ENCODE results near the gene NINL. TPM values are rescaled to one million over a fixed set of nuclear protein-coding genes. Genes with fewer than 3 reads are reported as not detected.

Gene NINL
- total RNA-seq, 4 donors from 2014 or later: 3.1 to 9.7 (median 5.7) TPM

DNA sequence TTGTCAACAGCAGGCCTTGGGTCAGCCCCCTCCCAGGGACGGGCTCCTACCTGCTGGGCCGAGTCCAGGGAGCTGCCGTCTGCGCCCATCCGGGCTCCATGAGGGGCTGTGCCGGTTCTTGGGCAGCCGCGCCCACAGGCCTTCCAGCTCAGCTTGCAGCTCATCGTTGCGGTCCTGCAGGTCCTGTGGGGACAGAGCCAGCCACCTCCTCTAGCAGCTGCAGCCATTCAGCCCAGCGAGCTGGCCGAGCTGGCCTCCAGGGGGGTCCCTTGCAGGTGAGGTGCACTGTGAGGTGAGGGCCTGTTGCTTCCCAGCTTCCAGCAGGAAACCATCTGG is 103.4 kb downstream of the NINL start:
- 87 to 94% methylated on average over 7 to 11 of the region's 12 CpGs for WGBS, 2 donors (ENCODE audit: low coverage in 1 of 2)
- no peaks in the 10 kb centered on the region for H3K9me3 ChIP-seq
- no peak for TF ChIP-seq POLR2AphosphoS5 (IDR thresholded peaks at IDR 0.05)
- no peak overlapping the region for H3K4me3 ChIP-seq
- H3K4me1 ChIP-seq: no peaks in the 10 kb centered on the region
- no peaks in the 10 kb centered on the region for H3K36me3 ChIP-seq
- in situ Hi-C loops (cut with MboI; ENCODE audit: low pct_ligation_motif_present in 1 of 4, low pct_unique_long_range_greater_than_20kb in 1 of 4, low sequenced_read_pairs in 3 of 4): no loop called here
- intact Hi-C loops (cut with DNase I; ENCODE audit: low total_unique reads): no loop called here
- no peak for DNase-seq
- H3K27ac ChIP-seq: no peak overlapping the region
- H3K27me3 ChIP-seq: no peaks in the 10 kb centered on the region

DNA sequence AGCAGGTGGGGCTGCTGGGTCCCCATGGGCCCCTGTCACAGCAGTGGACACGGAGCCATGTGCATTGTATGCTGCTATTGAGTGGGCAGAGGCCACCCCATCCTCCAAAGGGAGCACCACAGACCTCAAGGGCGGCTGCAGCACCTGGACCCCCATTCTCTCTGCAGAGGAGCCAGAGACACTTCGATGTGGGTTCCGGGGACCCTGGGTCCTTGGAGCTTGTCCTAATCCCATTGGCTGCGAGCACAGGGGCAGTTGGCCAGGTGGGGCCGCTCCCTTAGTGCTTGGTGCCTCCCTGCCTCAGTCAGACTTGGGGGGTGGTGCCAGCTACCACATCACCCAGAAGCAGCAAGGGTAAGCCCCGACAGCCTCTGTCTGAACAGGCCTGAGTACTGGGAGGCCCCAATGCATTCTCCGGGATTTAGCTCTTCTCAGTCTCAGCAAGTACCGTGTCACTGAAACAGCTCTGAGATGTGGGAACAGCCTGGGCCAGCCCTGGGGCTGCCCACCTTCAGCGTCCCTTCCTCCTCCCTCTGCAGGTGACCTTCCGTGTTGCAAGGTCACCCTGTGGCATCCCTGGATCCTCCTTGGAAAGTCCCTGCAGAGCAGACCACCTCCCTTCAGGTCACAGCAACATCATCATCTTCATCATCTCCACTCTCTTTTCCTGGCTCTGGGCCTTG is 104.0 kb downstream of the NINL start:
- no peaks in the 10 kb centered on the region for H3K4me1 ChIP-seq
- H3K36me3 ChIP-seq: no peaks in the 10 kb centered on the region
- no peak overlapping the region for H3K27ac ChIP-seq
- no peak overlapping the region for H3K4me3 ChIP-seq
- TF ChIP-seq POLR2A (IDR thresholded peaks at IDR 0.05) (no peak), EP300 (IDR thresholded peaks at IDR 0.05; ENCODE audit: low read depth) (no peak), POLR2AphosphoS5 (IDR thresholded peaks at IDR 0.05) (no peak)
- TF ChIP-seq, protein P1, sequence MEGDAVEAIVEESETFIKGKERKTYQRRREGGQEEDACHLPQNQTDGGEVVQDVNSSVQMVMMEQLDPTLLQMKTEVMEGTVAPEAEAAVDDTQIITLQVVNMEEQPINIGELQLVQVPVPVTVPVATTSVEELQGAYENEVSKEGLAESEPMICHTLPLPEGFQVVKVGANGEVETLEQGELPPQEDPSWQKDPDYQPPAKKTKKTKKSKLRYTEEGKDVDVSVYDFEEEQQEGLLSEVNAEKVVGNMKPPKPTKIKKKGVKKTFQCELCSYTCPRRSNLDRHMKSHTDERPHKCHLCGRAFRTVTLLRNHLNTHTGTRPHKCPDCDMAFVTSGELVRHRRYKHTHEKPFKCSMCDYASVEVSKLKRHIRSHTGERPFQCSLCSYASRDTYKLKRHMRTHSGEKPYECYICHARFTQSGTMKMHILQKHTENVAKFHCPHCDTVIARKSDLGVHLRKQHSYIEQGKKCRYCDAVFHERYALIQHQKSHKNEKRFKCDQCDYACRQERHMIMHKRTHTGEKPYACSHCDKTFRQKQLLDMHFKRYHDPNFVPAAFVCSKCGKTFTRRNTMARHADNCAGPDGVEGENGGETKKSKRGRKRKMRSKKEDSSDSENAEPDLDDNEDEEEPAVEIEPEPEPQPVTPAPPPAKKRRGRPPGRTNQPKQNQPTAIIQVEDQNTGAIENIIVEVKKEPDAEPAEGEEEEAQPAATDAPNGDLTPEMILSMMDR (IDR thresholded peaks at IDR 0.05): no peak
- intact Hi-C loops (cut with DNase I; ENCODE audit: low total_unique reads) (no loop called here), in situ Hi-C loops (cut with MboI; ENCODE audit: low pct_ligation_motif_present in 1 of 4, low pct_unique_long_range_greater_than_20kb in 1 of 4, low sequenced_read_pairs in 3 of 4) (no loop called here)
- H3K9me3 ChIP-seq: no peaks in the 10 kb centered on the region
- DNase-seq: no peak
- WGBS, 2 donors (ENCODE audit: low coverage in 1 of 2): 94% methylated on average over 10 of the region's 11 CpGs; no CpG with 5 or more reads in 1 of the 2 donors
- H3K27me3 ChIP-seq: no peaks in the 10 kb centered on the region

- Histone ChIP-seq H3K4me1 (no peaks in the 10 kb centered on the region), H3K36me3 (no peaks in the 10 kb centered on the region), H3K9me3 (no peaks in the 10 kb centered on the region), H3K27ac (no peak overlapping the region), H3K4me3 (no peak overlapping the region), H3K27me3 (no peaks in the 10 kb centered on the region)
- no peak for DNase-seq
- in situ Hi-C loops (cut with MboI; ENCODE audit: low pct_ligation_motif_present in 1 of 4, low pct_unique_long_range_greater_than_20kb in 1 of 4, low sequenced_read_pairs in 3 of 4): no loop called here
- intact Hi-C loops (cut with DNase I; ENCODE audit: low total_unique reads): no loop called here
- whole genome bisulfite sequencing, 2 donors (ENCODE audit: low coverage in 1 of 2): 90% methylated on average over 9 of the region's 9 CpGs; no CpG with 5 or more reads in 1 of the 2 donors
- TF ChIP-seq POLR2AphosphoS5 (IDR thresholded peaks at IDR 0.05) (no peak), POLR2A (IDR thresholded peaks at IDR 0.05) (no peak), EP300 (IDR thresholded peaks at IDR 0.05; ENCODE audit: low read depth) (no peak)
- TF ChIP-seq, protein P1 (IDR thresholded peaks at IDR 0.05): no peak
Measured at GRCh38 chr20:25480797-25481196, 104.5 kb downstream of the NINL start.

DNA sequence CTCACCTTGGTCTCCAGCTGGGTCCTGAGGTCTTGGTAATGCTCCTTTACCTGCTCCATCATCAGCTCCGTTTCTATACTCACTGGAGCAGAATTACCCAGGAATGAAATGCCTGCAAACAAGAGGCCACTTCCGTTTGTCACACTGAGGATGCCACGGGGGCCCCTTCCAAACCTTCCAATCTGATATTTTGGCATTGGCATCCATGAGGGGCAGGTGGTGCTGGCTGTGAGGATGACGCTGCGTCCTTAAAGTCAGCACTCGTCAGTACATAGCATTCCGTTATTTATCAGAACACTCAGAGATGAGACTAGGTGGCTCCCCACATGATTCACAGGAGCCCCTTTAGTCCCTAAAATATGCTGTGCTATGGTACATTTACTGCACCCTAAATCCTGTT is 105.2 kb downstream of the NINL start:
- Histone ChIP-seq H3K27me3 (no peaks in the 10 kb centered on the region), H3K4me3 (no peak overlapping the region), H3K36me3 (no peaks in the 10 kb centered on the region), H3K9me3 (no peaks in the 10 kb centered on the region), H3K27ac (no peak overlapping the region), H3K4me1 (no peaks in the 10 kb centered on the region)
- in situ Hi-C loops (cut with MboI; ENCODE audit: low pct_ligation_motif_present in 1 of 4, low pct_unique_long_range_greater_than_20kb in 1 of 4, low sequenced_read_pairs in 3 of 4) (no loop called here), intact Hi-C loops (cut with DNase I; ENCODE audit: low total_unique reads) (no loop called here)
- TF ChIP-seq, protein P1 (IDR thresholded peaks at IDR 0.05): no peak
- TF ChIP-seq EP300 (IDR thresholded peaks at IDR 0.05; ENCODE audit: low read depth): no peak
- no peak for TF ChIP-seq POLR2A (IDR thresholded peaks at IDR 0.05)
- no peak for TF ChIP-seq POLR2AphosphoS5 (IDR thresholded peaks at IDR 0.05)
- WGBS, 2 donors (ENCODE audit: low coverage in 1 of 2): 89 to 100% methylated on average over 5 to 7 of the region's 7 CpGs
- DNase-seq: no peak

- Histone ChIP-seq H3K27ac (no peak overlapping the region), H3K9me3 (no peaks in the 10 kb centered on the region), H3K27me3 (no peaks in the 10 kb centered on the region), H3K36me3 (no peaks in the 10 kb centered on the region), H3K4me3 (no peak overlapping the region), H3K4me1 (no peaks in the 10 kb centered on the region)
- WGBS, 2 donors (ENCODE audit: low coverage in 1 of 2): 92% methylated on average over 5 of the region's 5 CpGs; no CpG with 5 or more reads in 1 of the 2 donors
- DNase-seq: no peak
- TF ChIP-seq, protein P1 (IDR thresholded peaks at IDR 0.05): no peak
- no peak for TF ChIP-seq POLR2AphosphoS5 (IDR thresholded peaks at IDR 0.05)
- no peak for TF ChIP-seq POLR2A (IDR thresholded peaks at IDR 0.05)
- no peak for TF ChIP-seq EP300 (IDR thresholded peaks at IDR 0.05; ENCODE audit: low read depth)
- in situ Hi-C loops (cut with MboI; ENCODE audit: low pct_ligation_motif_present in 1 of 4, low pct_unique_long_range_greater_than_20kb in 1 of 4, low sequenced_read_pairs in 3 of 4): no loop called here
- intact Hi-C loops (cut with DNase I; ENCODE audit: low total_unique reads): no loop called here
Measured at GRCh38 chr20:25479638-25480037, 105.7 kb downstream of the NINL start.
